NT2/D1 (cell line): ENCODE data around the gene RNF186.

Experiments
- DNase-seq: peaks from one replicate; pipeline ENCODE4 v3.0.0-alpha.2; 2011; ENCODE audit warnings: low read depth, low spot score
- H3K27me3 ChIP-seq: 2 replicates; pipeline ENCODE4 v1.6.0; 2011; ENCODE audit warnings: mild to moderate bottlenecking; ENCODE audit not compliant: insufficient read length, insufficient read depth
- H3K36me3 ChIP-seq: 2 replicates; pipeline ENCODE4 v1.6.1; 2011; ENCODE audit warnings: mild to moderate bottlenecking, low read length, mixed read lengths; ENCODE audit not compliant: insufficient read depth, insufficient read length
- H3K4me1 ChIP-seq: 2 replicates; pipeline ENCODE4 v1.5.1; 2011; ENCODE audit not compliant: insufficient read depth, insufficient read length
- H3K4me3 ChIP-seq: 2 replicates; pipeline ENCODE4 v1.5.1; 2011; ENCODE audit warnings: low read depth; ENCODE audit not compliant: insufficient read length
- H3K9ac ChIP-seq: 2 replicates; pipeline ENCODE4 v1.6.0; 2011; ENCODE audit warnings: low read depth; ENCODE audit not compliant: insufficient read length
- H3K9me3 ChIP-seq: 2 replicates; pipeline ENCODE4 v1.5.1; 2011; ENCODE audit warnings: mild to moderate bottlenecking, low read length; ENCODE audit not compliant: insufficient read depth
- SUZ12 ChIP-seq: IDR thresholded peaks from 2 replicates; pipeline ENCODE4 v1.6.1; 2011; ENCODE audit not compliant: insufficient read length, insufficient read depth; ENCODE audit errors: extremely low read depth
- YY1 ChIP-seq: IDR thresholded peaks from 2 replicates; pipeline ENCODE4 v1.6.1; 2011; ENCODE audit not compliant: insufficient read length, insufficient read depth
- ZNF274 ChIP-seq: IDR thresholded peaks from 2 replicates; pipeline ENCODE4 v1.6.1; 2011; ENCODE audit warnings: mild to moderate bottlenecking, low read depth, low read length

Gene RNF186

GRCh38 chr1:19769211-19769932 lies 45.7 kb downstream of the RNF186 start:
- Histone ChIP-seq H3K36me3 (no peaks in the 10 kb centered on the region), H3K9ac (peak overlapping the region; percentile 45), H3K4me3 (no peak overlapping the region), H3K4me1 (peaks cover 11% of the 10 kb centered on the region), H3K27me3 (no peaks in the 10 kb centered on the region), H3K9me3 (no peaks in the 10 kb centered on the region)
- TF ChIP-seq ZNF274 (no peak), YY1 (no peak), SUZ12 (no peak)
- no peak for DNase-seq

- Histone ChIP-seq H3K27me3 (no peaks in the 10 kb centered on the region), H3K4me3 (no peak overlapping the region), H3K9ac (no peak overlapping the region), H3K4me1 (peaks cover 11% of the 10 kb centered on the region), H3K9me3 (no peaks in the 10 kb centered on the region), H3K36me3 (no peaks in the 10 kb centered on the region)
- DNase-seq = no peak
- no peak for TF ChIP-seq ZNF274
- TF ChIP-seq SUZ12 = no peak
- no peak for TF ChIP-seq YY1
Observed at GRCh38 chr1:19768353-19769210, 46.5 kb downstream of the RNF186 start.

GRCh38 chr1:19765623-19766022 lies 49.5 kb downstream of the RNF186 start:
- H3K36me3 ChIP-seq = no peaks in the 10 kb centered on the region
- H3K27me3 ChIP-seq = no peaks in the 10 kb centered on the region
- no peak for TF ChIP-seq ZNF274
- TF ChIP-seq YY1 = no peak
- no peak for TF ChIP-seq SUZ12
- H3K9ac ChIP-seq = no peak overlapping the region
- no peak overlapping the region for H3K4me3 ChIP-seq
- no peaks in the 10 kb centered on the region for H3K9me3 ChIP-seq
- peaks cover 11% of the 10 kb centered on the region for H3K4me1 ChIP-seq
- no peak for DNase-seq

- Histone ChIP-seq H3K9ac (no peak overlapping the region), H3K4me3 (no peak overlapping the region), H3K36me3 (no peaks in the 10 kb centered on the region), H3K27me3 (no peaks in the 10 kb centered on the region), H3K9me3 (no peaks in the 10 kb centered on the region), H3K4me1 (peaks cover 8% of the 10 kb centered on the region)
- no peak for TF ChIP-seq YY1
- TF ChIP-seq ZNF274 = no peak
- no peak for DNase-seq
Observed at GRCh38 chr1:19764848-19765247, 50.2 kb downstream of the RNF186 start.
